Measurements from ENCODE around the gene SMIM45.

DNA sequence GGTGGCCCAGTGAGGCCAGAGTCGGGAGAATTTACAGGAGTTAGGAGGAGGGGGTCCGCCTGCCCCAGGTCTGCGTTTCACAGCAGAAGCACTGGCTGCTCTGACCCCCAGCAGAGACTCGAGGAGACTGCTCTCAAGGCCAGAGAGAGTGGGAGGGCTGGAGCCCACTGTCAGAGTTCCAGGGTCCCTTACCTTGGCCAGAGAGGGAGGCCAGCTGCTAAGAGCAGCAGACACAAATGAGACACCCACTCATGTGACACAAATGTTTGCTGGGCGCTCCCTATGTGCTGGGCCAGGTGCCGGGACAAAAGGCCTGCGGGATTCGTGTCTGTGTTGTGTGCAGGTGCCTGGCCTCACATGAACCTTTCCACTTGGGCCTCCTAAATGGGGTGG, 22.5 kb upstream of the SMIM45 start:
- TF ChIP-seq, protein P1, sequence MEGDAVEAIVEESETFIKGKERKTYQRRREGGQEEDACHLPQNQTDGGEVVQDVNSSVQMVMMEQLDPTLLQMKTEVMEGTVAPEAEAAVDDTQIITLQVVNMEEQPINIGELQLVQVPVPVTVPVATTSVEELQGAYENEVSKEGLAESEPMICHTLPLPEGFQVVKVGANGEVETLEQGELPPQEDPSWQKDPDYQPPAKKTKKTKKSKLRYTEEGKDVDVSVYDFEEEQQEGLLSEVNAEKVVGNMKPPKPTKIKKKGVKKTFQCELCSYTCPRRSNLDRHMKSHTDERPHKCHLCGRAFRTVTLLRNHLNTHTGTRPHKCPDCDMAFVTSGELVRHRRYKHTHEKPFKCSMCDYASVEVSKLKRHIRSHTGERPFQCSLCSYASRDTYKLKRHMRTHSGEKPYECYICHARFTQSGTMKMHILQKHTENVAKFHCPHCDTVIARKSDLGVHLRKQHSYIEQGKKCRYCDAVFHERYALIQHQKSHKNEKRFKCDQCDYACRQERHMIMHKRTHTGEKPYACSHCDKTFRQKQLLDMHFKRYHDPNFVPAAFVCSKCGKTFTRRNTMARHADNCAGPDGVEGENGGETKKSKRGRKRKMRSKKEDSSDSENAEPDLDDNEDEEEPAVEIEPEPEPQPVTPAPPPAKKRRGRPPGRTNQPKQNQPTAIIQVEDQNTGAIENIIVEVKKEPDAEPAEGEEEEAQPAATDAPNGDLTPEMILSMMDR (IDR thresholded peaks at IDR 0.05; ENCODE audit: borderline replicate concordance, extremely low read depth, low read length, poor library complexity, severe bottlenecking), result no peak
- no peak for TF ChIP-seq EZH2 (IDR thresholded peaks at IDR 0.05; ENCODE audit: borderline replicate concordance, low read depth, low read length, severe bottlenecking)

Measured in DND-41 (cell line).